22Rv1 (cell line): Measurements from ENCODE around the gene RAD51D.
"Not testable (repeated sequence)": the region's sequence is repeated elsewhere in the genome, so short reads cannot be mapped to it uniquely, and the experiment has no call there.

Experiments used
- H3K27ac ChIP-seq: fragments of 450-650 bp; 2 replicates; pipeline ENCODE4 v1.5.1; 2017
- ZFX ChIP-seq: fragments of 450-650 bp; IDR thresholded peaks from 2 replicates; pipeline ENCODE4 v1.6.1; 2017; ENCODE audit warnings: antibody characterized with exemption, borderline replicate concordance
- TF ChIP-seq, protein P1 (sequence below): fragments of 450-650 bp; IDR thresholded peaks from 2 replicates; pipeline ENCODE4 v1.5.1; 2017; ENCODE audit warnings: mild to moderate bottlenecking

Gene RAD51D

DNA sequence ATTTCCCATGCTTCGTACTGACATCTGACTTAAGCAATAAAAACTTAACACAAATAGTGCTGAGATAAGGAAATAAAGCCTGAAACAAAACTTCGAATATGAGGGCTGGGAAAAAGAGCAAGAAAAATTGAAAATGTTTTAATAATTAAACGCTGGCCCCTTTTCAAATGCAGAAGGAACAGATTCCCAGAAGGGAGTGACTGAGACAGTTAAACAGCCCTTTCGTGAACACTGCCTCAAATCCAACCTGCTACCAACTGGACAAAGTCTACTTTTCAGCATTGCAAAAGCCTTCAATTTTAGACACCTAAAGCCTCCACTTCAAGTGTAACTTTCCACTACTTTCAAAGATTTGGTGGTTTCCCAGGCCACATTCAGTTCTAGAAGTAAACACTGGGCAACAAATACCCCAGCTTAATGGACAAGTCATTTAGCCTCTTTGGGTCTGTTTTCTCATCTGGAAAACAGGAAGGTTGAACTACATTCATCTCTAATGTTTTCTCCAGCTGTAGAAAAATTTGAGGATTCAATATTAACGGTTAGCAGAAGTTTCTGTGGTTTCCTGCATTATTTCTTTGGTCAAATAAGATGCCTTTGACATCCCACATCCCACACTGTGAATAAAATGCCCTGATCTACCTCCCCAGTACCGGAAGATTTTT lies 68.0 kb downstream of the RAD51D start:
- no peak overlapping the region for H3K27ac ChIP-seq
- TF ChIP-seq ZFX = no peak
- TF ChIP-seq, protein P1, sequence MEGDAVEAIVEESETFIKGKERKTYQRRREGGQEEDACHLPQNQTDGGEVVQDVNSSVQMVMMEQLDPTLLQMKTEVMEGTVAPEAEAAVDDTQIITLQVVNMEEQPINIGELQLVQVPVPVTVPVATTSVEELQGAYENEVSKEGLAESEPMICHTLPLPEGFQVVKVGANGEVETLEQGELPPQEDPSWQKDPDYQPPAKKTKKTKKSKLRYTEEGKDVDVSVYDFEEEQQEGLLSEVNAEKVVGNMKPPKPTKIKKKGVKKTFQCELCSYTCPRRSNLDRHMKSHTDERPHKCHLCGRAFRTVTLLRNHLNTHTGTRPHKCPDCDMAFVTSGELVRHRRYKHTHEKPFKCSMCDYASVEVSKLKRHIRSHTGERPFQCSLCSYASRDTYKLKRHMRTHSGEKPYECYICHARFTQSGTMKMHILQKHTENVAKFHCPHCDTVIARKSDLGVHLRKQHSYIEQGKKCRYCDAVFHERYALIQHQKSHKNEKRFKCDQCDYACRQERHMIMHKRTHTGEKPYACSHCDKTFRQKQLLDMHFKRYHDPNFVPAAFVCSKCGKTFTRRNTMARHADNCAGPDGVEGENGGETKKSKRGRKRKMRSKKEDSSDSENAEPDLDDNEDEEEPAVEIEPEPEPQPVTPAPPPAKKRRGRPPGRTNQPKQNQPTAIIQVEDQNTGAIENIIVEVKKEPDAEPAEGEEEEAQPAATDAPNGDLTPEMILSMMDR = no peak

DNA sequence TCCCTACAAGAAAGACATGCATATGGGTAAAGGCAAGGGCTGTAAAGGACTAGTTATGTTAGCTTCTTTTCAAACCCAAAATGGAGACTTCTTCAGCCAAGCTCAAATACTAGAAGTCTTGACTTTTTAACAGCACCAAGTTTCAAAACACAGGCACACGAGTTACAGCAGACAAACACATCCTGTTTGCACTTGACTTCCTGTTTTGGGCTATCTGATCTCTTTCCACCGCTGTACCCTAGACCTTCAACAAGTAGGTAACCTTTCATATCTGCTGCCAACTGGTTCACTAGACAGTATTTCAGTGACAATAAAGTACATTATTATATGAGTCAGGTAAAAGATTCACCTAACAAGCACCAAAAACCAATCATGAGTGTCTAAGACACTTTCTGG lies 68.5 kb downstream of the RAD51D start:
- TF ChIP-seq, protein P1 = no peak
- no peak for TF ChIP-seq ZFX
- H3K27ac ChIP-seq = no peak overlapping the region

DNA sequence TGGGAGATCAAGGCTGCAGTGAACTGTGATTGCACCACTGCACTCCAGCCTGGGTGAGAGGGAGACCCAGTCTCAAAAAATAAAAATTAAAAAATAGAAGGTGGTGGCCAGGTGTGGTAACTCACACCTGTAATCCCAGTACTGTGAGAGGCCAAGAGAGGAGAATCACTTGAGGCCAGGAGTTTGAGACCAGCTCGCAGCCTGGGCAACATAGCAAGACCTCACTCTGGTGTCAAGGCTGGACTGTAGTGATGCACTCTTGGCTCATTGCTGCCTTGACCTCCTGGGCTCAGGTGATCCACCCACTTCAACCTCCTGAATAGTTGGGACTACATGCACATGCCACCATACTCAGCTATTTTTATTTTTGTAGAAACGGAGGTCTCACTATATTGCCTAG lies 69.5 kb downstream of the RAD51D start:
- H3K27ac ChIP-seq = no peak overlapping the region
- TF ChIP-seq ZFX = no peak
- TF ChIP-seq, protein P1 = no peak

GRCh38 chr17:35048685-35049379 lies 70.8 kb downstream of the RAD51D start:
- no peak overlapping the region for H3K27ac ChIP-seq
- TF ChIP-seq ZFX = no peak
- TF ChIP-seq, protein P1 = no peak

- no peak overlapping the region for H3K27ac ChIP-seq
- TF ChIP-seq, protein P1 = no peak
- no peak for TF ChIP-seq ZFX
Measured at GRCh38 chr17:35046740-35047283, 72.8 kb downstream of the RAD51D start.

GRCh38 chr17:35046245-35046644 lies 73.4 kb downstream of the RAD51D start:
- TF ChIP-seq, protein P1 = no peak
- TF ChIP-seq ZFX = no peak
- no peak overlapping the region for H3K27ac ChIP-seq

DNA sequence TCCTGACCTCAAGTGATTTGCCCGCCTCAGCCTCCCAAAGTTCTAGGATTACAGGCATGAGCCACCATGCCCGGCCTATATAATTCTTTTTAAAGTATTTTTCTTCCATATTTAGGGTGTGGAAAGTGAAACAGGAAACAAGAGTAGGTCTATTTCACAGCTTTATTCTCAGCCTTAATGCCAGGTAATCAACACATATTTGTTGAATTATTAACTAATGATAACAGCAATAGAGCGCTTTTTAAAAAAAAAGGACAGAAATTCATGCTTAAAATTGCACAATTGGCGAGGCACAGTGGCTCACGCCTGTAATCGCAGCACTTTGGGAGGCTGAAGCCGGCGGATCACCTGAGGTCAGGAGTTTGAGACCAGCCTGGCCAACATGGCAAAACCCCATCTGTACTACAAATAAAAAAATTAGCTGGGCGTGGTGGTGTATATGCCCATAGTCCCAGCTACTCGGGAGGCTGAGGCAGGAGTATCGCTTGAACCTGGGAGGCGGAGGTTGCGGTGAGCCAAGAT lies 74.1 kb downstream of the RAD51D start:
- H3K27ac ChIP-seq = not testable (repeated sequence)
